ENCODE results near the gene KLF1.

KLF1 gene
- 0 to 0.19 (median 0.17) reads per million in 3 donors for total RNA-seq

GRCh38 chr19:12886969-12887747 lies at the start of gene KLF1:
Gene KLF1 (minus strand): TSS chr19:12887201. CDS start chr19:12887140, 61 bp downstream.
- H3K36me3 ChIP-seq (ENCODE audit: control insufficient read depth, insufficient read depth, low read length): no peaks in the 10 kb centered on the region
- H3K4me1 ChIP-seq (ENCODE audit: control insufficient read depth, insufficient read depth, low read length, poor library complexity, severe bottlenecking): peaks cover 16% of the 10 kb centered on the region
- H3K27me3 ChIP-seq (replicated peaks; ENCODE audit: control insufficient read depth, insufficient read depth, low read length, poor library complexity, severe bottlenecking): no peaks in the 10 kb centered on the region
- DNase-seq: no peak
- no peak within 1 kb of the TSS for H3K27ac ChIP-seq (ENCODE audit: insufficient read depth, low read length, poor library complexity, severe bottlenecking)
- H3K4me3 ChIP-seq (ENCODE audit: insufficient read depth, low read depth, low read length, poor library complexity, severe bottlenecking): no peak within 1 kb of the TSS
- peaks cover 3% of the 10 kb centered on the region for H3K9me3 ChIP-seq (ENCODE audit: control insufficient read depth, low read length)

GRCh38 chr19:12936582-12936981 lies 49.6 kb upstream of the KLF1 start:
- Histone ChIP-seq H3K4me1 (ENCODE audit: control insufficient read depth, insufficient read depth, low read length, poor library complexity, severe bottlenecking) (peaks cover 33% of the 10 kb centered on the region), H3K27me3 (replicated peaks; ENCODE audit: control insufficient read depth, insufficient read depth, low read length, poor library complexity, severe bottlenecking) (no peaks in the 10 kb centered on the region)

DNA sequence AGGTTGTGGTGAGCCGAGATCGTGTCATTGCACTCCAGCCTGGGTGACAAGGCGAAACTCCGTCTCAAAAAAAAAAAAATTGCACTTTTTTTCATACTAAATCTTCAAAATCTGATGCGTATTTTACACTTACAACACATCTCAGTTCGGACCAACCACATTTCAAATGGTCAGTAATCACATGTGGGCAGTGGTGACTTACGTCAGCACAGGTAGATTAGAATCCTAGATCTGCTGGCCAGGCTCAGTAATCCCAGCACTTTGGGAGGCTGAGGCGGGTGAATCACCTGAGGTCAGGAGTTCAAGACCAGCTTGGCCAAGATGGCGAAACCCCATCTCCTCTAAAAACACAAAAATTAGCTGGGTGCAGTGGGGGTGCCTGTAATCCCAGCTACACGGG lies 48.1 kb upstream of the KLF1 start:
- Histone ChIP-seq H3K27ac (ENCODE audit: insufficient read depth, low read length, poor library complexity, severe bottlenecking) (no peak overlapping the region), H3K36me3 (ENCODE audit: control insufficient read depth, insufficient read depth, low read length) (peaks cover 12% of the 10 kb centered on the region), H3K27me3 (replicated peaks; ENCODE audit: control insufficient read depth, insufficient read depth, low read length, poor library complexity, severe bottlenecking) (no peaks in the 10 kb centered on the region), H3K9me3 (ENCODE audit: control insufficient read depth, low read length) (no peaks in the 10 kb centered on the region), H3K4me3 (ENCODE audit: insufficient read depth, low read depth, low read length, poor library complexity, severe bottlenecking) (no peak overlapping the region), H3K4me1 (ENCODE audit: control insufficient read depth, insufficient read depth, low read length, poor library complexity, severe bottlenecking) (peaks cover 26% of the 10 kb centered on the region)
- no peak for DNase-seq

More at GRCh38 chr19:12936582-12936981, 49.6 kb upstream of the KLF1 start:
- Histone ChIP-seq H3K9me3 (ENCODE audit: control insufficient read depth, low read length) (no peaks in the 10 kb centered on the region), H3K27ac (ENCODE audit: insufficient read depth, low read length, poor library complexity, severe bottlenecking) (no peak overlapping the region), H3K36me3 (ENCODE audit: control insufficient read depth, insufficient read depth, low read length) (peaks cover 18% of the 10 kb centered on the region), H3K4me3 (ENCODE audit: insufficient read depth, low read depth, low read length, poor library complexity, severe bottlenecking) (no peak overlapping the region)
- no peak for DNase-seq

GRCh38 chr19:12933287-12934072 lies 46.5 kb upstream of the KLF1 start, which contains the start of gene FARSA:
Gene FARSA (minus strand): TSS chr19:12933711. CDS start chr19:12933696, 15 bp downstream.
- peaks cover 21% of the 10 kb centered on the region for H3K36me3 ChIP-seq (ENCODE audit: control insufficient read depth, insufficient read depth, low read length)
- peaks cover 16% of the 10 kb centered on the region for H3K4me1 ChIP-seq (ENCODE audit: control insufficient read depth, insufficient read depth, low read length, poor library complexity, severe bottlenecking)
- peak within 1 kb of the TSS; percentile 76 for H3K4me3 ChIP-seq (ENCODE audit: insufficient read depth, low read depth, low read length, poor library complexity, severe bottlenecking)
- DNase-seq: peak; percentile 78 to 85 (median 81)
- H3K27ac ChIP-seq (ENCODE audit: insufficient read depth, low read length, poor library complexity, severe bottlenecking): peak within 1 kb of the TSS; percentile 64
- H3K9me3 ChIP-seq (ENCODE audit: control insufficient read depth, low read length): no peaks in the 10 kb centered on the region
- no peaks in the 10 kb centered on the region for H3K27me3 ChIP-seq (replicated peaks; ENCODE audit: control insufficient read depth, insufficient read depth, low read length, poor library complexity, severe bottlenecking)

- Histone ChIP-seq H3K27me3 (replicated peaks; ENCODE audit: control insufficient read depth, insufficient read depth, low read length, poor library complexity, severe bottlenecking) (no peaks in the 10 kb centered on the region), H3K4me3 (ENCODE audit: insufficient read depth, low read depth, low read length, poor library complexity, severe bottlenecking) (peak overlapping the region; percentile 76)
- DNase-seq: no peak
Measured at GRCh38 chr19:12932392-12933286, 45.6 kb upstream of the KLF1 start.

GRCh38 chr19:12930002-12930645 lies 43.1 kb upstream of the KLF1 start:
- Histone ChIP-seq H3K9me3 (ENCODE audit: control insufficient read depth, low read length) (no peaks in the 10 kb centered on the region), H3K4me1 (ENCODE audit: control insufficient read depth, insufficient read depth, low read length, poor library complexity, severe bottlenecking) (peaks cover 8% of the 10 kb centered on the region), H3K36me3 (ENCODE audit: control insufficient read depth, insufficient read depth, low read length) (peaks cover 43% of the 10 kb centered on the region), H3K27ac (ENCODE audit: insufficient read depth, low read length, poor library complexity, severe bottlenecking) (no peak overlapping the region), H3K27me3 (replicated peaks; ENCODE audit: control insufficient read depth, insufficient read depth, low read length, poor library complexity, severe bottlenecking) (no peaks in the 10 kb centered on the region), H3K4me3 (ENCODE audit: insufficient read depth, low read depth, low read length, poor library complexity, severe bottlenecking) (no peak overlapping the region)
- DNase-seq: no peak

More at GRCh38 chr19:12932392-12933286, 45.6 kb upstream of the KLF1 start:
- no peaks in the 10 kb centered on the region for H3K9me3 ChIP-seq (ENCODE audit: control insufficient read depth, low read length)
- H3K27ac ChIP-seq (ENCODE audit: insufficient read depth, low read length, poor library complexity, severe bottlenecking): no peak overlapping the region
- H3K4me1 ChIP-seq (ENCODE audit: control insufficient read depth, insufficient read depth, low read length, poor library complexity, severe bottlenecking): peaks cover 12% of the 10 kb centered on the region
- peaks cover 27% of the 10 kb centered on the region for H3K36me3 ChIP-seq (ENCODE audit: control insufficient read depth, insufficient read depth, low read length)

GRCh38 chr19:12924621-12925310 lies 37.8 kb upstream of the KLF1 start:
- no peaks in the 10 kb centered on the region for H3K27me3 ChIP-seq (replicated peaks; ENCODE audit: control insufficient read depth, insufficient read depth, low read length, poor library complexity, severe bottlenecking)
- H3K36me3 ChIP-seq (ENCODE audit: control insufficient read depth, insufficient read depth, low read length): peaks cover 61% of the 10 kb centered on the region

GRCh38 chr19:12922959-12923358 lies 36.0 kb upstream of the KLF1 start:
- no peak for DNase-seq
- H3K27ac ChIP-seq (ENCODE audit: insufficient read depth, low read length, poor library complexity, severe bottlenecking): no peak overlapping the region
- H3K36me3 ChIP-seq (ENCODE audit: control insufficient read depth, insufficient read depth, low read length): peaks cover 47% of the 10 kb centered on the region
- H3K4me1 ChIP-seq (ENCODE audit: control insufficient read depth, insufficient read depth, low read length, poor library complexity, severe bottlenecking): peaks cover 5% of the 10 kb centered on the region
- H3K4me3 ChIP-seq (ENCODE audit: insufficient read depth, low read depth, low read length, poor library complexity, severe bottlenecking): no peak overlapping the region
- H3K27me3 ChIP-seq (replicated peaks; ENCODE audit: control insufficient read depth, insufficient read depth, low read length, poor library complexity, severe bottlenecking): no peaks in the 10 kb centered on the region
- no peaks in the 10 kb centered on the region for H3K9me3 ChIP-seq (ENCODE audit: control insufficient read depth, low read length)

More at GRCh38 chr19:12924621-12925310, 37.8 kb upstream of the KLF1 start:
- H3K4me1 ChIP-seq (ENCODE audit: control insufficient read depth, insufficient read depth, low read length, poor library complexity, severe bottlenecking): no peaks in the 10 kb centered on the region
- DNase-seq: no peak
- no peak overlapping the region for H3K27ac ChIP-seq (ENCODE audit: insufficient read depth, low read length, poor library complexity, severe bottlenecking)
- no peaks in the 10 kb centered on the region for H3K9me3 ChIP-seq (ENCODE audit: control insufficient read depth, low read length)
- H3K4me3 ChIP-seq (ENCODE audit: insufficient read depth, low read depth, low read length, poor library complexity, severe bottlenecking): no peak overlapping the region

DNA sequence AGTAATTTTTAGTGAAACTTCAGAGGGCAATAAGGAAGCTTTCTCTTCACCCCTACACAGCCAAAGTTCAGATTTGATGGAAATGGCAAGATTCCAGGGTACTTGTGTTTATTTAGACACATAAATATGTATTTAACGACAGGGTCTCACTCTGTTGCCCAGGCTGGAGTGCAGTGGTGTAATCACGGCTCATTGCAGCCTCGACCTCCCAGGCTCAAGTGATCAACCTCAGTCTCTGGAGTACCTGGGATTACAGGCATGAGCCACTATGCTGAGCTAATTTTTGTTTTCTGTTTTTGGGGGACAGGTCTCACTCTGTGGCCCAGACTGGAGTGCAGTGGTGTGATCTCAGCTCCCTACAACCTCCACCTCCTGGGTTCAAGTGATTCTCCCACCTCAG lies 34.0 kb upstream of the KLF1 start:
- no peaks in the 10 kb centered on the region for H3K27me3 ChIP-seq (replicated peaks; ENCODE audit: control insufficient read depth, insufficient read depth, low read length, poor library complexity, severe bottlenecking)
- H3K27ac ChIP-seq (ENCODE audit: insufficient read depth, low read length, poor library complexity, severe bottlenecking): no peak overlapping the region
- no peak overlapping the region for H3K4me3 ChIP-seq (ENCODE audit: insufficient read depth, low read depth, low read length, poor library complexity, severe bottlenecking)
- H3K36me3 ChIP-seq (ENCODE audit: control insufficient read depth, insufficient read depth, low read length): peaks cover 33% of the 10 kb centered on the region
- peaks cover 5% of the 10 kb centered on the region for H3K4me1 ChIP-seq (ENCODE audit: control insufficient read depth, insufficient read depth, low read length, poor library complexity, severe bottlenecking)
- H3K9me3 ChIP-seq (ENCODE audit: control insufficient read depth, low read length): no peaks in the 10 kb centered on the region
- no peak for DNase-seq
